ENCODE measurements around the gene IQSEC2. TPM values are rescaled to one million over a fixed set of nuclear protein-coding genes. Genes with fewer than 3 reads are reported as not detected.

The IQSEC2 gene
- 0.39 and 0.76 TPM in 2 replicates for total RNA-seq

DNA sequence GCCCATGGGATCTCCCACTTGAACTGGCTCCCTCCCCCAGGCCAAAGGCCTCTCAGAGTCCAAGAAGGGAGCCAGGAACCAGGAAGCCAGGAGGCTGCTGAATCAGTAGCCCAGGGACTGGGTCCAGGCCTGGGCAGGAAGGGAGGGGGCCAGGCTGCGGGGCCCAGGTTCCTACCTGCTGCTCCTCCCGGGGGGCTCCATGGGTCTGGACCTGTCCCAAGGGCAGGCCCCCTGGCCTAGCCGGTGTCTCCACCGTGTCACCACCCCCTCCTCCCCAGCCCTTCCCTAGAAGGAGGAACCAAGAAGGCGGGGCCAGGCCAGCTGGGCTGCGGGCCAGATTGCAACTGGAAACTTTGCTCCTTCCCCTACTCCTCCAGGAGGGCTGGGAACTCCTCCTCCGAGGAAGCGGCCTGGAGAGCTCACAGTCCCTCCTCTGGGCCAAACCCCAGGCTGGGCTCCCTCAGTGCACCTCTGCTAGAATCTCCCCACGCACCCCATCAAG is at the start of gene IQSEC2:
Gene IQSEC2, minus strand, starts transcription at position 264 of the 502 bp plus-strand sequence.
- peak in 1 of 2 donors; percentile 58 for DNase-seq (ENCODE audit: low read depth in 2 of 2)

DNA sequence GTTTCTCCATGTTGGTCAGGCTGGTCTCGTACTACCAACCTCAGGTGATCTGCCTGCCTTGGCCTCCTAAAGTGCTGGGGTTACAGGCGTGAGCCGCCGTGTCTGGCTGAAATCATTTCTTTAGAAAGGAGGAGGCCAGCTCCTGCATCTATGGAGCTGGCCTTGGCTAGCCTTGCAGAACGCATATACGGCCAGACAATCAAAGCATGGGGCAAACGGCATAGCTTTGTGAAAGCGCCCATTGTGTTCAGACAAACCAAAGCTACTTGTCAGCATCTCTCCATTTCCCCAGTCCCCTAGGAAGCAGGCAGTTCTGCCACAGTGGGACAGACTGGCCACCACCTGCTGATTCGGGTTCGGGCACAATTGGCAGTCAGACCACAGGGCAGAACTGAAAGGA is 48.9 kb upstream of the IQSEC2 start:
- no peak for DNase-seq (ENCODE audit: low read depth in 2 of 2)

DNA sequence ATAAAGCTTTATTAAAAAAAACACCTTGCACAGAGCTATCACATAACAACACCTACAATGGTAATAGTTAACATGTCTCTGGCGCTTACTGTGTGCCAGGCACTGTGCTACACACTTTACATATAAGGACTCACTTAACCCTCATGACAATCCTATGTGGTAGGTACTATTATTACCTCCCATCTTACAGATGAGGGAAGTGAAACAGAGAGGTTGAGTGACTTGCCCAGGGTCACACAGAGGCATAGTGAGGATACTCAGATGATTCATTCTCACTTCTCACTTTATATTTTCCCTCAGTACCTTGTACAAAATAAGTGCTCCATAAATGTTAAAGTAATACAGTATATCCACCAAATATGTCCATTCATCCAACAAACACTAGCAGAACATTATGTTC is 43.4 kb upstream of the IQSEC2 start:
- no peak for DNase-seq (ENCODE audit: low read depth in 2 of 2)

DNA sequence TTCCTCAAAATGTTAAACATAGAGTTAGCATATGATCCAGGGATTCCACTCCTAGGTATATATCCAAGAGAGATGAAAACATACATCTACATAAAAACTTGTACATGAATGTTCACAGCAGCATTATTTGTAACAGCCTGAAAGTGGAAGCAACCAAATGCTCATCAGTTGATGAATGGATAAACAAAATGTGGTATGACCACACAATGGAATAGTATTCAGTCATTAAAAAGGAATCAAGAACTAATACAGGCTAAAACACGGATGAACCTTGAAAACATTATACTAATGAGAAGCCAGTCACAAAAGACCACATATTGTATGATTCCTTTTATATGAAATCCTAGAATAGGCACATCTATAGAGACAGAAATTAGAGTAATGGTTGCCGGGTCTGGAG is 42.7 kb upstream of the IQSEC2 start:
- no peak for DNase-seq (ENCODE audit: low read depth in 2 of 2)

DNA sequence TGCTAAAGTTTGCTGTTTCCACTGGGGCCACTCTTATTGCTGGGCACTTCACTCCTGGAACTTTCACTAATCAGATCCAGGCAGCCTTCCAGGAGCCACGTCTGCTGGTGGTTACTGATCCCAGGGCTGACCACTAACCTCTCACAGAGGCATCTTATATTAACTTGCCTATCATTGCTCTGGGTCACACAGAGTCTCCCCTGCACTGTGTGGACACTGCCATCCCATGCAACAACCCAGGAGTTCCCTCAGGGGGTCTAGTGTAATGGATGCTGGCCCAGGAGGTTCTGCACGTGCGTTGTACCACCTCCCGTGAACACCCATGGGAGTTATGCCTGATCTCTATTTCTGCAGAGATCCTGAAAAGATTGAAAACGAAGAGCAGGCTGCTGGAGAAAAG is 41.8 kb upstream of the IQSEC2 start:
- DNase-seq (ENCODE audit: low read depth in 2 of 2): no peak

- no peak for DNase-seq (ENCODE audit: low read depth in 2 of 2)
These were observed 40.6 kb upstream of the IQSEC2 start for GRCh38 chrX:53321943-53322497.

DNA sequence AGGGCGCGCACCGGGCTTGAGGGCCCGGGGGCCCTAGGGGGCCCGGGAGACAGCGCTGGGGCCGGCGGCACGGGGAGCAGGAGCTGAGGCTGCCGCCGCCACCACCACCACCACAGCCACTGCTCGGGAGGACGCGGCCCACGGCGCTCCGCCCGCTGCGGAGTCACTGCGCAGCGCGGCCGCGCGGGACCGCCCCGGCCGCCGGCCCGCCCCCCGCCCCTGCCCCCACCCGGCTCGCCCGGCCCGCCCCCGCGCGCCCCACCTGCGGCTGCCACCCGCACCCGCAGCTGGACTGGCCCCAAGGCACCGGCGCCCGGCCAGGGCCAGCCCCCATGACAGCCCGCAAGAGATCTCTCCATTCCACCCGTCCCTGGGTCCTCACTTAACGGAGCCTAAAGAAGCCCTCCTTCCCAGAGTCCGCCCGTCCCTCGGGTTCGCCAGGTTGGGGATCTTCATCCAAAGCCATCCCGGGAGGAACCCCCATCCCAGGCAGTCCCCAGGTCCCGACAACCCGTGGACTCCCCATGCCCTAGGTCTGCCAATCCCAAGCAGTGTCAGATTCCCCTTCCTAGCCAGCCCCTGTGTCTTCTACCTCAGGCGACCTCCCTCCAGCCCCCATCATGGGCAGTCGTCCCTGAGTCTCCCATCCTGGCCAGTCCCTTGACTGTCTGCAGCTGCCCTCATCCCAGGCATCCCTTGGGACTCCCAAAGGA is 40.0 kb upstream of the IQSEC2 start:
- DNase-seq (ENCODE audit: low read depth in 2 of 2): peak in 1 of 2 donors; percentile 11

DNA sequence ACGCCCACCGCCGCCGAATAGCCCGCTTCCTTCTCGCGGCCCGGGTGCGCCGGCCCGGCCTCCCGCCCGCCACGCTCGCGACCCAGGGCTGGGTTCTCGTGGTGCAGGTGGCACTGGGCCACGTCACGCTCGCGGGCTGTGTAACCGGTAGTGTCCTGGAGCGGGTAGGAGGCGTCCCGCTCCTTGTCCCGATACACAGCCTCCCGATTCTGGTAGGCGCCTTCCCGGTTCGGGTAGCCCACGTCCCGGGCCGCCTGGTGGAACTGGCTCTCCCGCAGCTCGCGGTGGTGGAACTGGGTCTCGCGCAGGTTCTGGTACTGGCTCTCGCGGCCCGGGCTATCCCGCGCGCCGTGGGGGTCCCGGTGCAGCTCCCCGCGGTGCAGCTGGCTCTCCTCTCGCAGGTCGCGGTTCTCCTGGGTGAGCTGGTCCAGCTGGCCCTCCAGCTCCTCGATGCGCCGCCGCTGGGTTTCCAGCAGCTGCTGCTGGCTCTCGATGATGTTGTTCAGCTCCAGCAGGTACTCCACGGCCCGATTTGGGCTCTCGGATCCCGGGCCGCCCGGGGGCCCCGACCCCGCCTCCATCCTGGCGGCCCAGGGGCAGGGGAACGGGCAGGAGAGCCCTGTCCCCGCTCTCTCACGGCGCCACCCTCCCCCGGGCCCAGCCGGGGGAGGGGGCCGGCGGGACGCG is 39.3 kb upstream of the IQSEC2 start:
- DNase-seq (ENCODE audit: low read depth in 2 of 2): no peak

DNA sequence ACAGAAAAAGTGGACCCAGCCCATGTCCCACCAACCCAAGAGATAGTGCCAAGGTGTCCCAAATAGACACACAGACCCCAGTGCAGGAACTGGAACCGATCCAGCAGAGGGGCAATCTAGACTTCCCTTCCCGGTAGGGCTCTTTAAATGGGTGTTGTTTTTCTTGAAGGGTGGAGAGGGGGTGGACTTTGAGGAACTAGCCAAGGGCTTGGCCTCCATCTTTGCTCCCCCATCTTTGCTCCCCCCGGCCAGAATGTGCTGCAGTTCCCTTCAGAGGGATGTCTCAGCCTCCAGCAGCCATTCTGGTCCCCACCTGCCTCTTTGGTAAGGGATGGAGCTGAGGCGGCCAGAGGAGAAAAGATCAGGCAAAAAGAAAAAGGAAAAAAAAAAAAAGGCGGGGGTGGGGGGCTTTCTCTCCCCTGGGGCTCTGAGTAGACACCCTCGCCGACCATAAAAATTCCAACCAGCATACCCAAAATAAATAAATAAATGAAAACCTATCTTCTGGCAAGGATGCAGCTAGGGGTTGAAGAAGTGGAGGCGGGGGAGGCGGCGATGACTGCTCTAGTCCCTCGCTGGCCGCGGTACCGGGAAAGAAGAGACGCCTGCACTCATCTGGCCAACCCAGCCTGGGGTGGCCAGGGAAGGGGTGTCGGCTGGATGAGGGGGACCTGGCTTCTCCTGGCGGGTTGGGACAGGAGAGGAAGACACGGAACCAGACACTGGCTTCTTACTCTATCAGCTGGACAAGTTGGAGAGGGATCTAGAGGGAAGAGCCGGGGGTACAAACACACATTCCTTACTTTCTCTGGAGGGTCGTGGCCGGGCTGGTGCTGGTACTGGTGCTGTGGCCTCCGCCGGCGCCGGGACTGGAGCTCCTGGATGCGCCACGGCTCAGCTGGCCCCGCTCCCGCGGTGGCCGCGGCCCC is 38.5 kb upstream of the IQSEC2 start:
- no peak for DNase-seq (ENCODE audit: low read depth in 2 of 2)

- no peak for DNase-seq (ENCODE audit: low read depth in 2 of 2)
These were observed 37.5 kb upstream of the IQSEC2 start for GRCh38 chrX:53318766-53319353.

GRCh38 chrX:53317365-53318069 is 36.1 kb upstream of the IQSEC2 start:
- DNase-seq (ENCODE audit: low read depth in 2 of 2): peak; percentile 36 to 55

GRCh38 chrX:53316860-53317237 is 35.5 kb upstream of the IQSEC2 start:
- no peak for DNase-seq (ENCODE audit: low read depth in 2 of 2)

GRCh38 chrX:53316111-53316859 is 34.9 kb upstream of the IQSEC2 start:
- no peak for DNase-seq (ENCODE audit: low read depth in 2 of 2)

DNA sequence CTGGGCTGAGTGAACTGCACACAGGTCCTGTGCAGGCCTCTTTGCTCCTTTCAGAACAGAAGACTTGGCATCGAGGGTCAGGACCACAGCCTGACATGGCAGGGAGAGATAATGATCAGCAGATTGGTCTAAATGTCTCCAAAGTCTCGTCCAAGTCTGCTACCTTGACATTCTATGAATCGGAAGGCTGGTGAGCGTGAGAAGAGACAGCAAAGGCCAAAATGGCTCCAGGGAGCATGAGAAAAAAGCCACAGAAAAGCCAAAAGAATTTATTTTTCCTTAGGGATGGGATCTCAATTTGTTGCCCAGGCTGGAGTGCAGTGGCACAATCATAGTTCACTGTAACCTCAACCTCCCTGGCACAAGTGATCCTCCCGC is 32.3 kb upstream of the IQSEC2 start:
- no peak for DNase-seq (ENCODE audit: low read depth in 2 of 2)

- peak; percentile 26 to 45 for DNase-seq (ENCODE audit: low read depth in 2 of 2)
These were observed 31.8 kb upstream of the IQSEC2 start for GRCh38 chrX:53312946-53313727.

DNA sequence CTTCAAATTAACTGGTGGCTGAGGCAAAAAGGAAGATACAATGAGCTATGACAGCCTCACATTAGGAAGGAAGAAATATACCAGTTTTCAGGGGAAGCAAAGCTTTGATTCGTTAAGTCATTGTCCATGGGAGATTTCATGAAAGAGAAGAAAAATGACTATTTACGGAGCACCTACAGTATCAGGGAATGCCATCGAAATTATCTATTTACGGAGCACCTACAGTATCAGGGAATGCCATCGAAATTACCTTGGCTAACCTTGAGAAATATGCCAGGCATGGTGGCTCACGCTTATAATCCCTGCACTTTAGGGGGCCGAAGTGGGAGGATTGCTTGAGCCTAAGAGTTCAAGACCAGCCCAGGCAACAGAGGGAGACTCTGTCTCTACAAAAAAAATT is 28.5 kb upstream of the IQSEC2 start:
- no peak for DNase-seq (ENCODE audit: low read depth in 2 of 2)

DNA sequence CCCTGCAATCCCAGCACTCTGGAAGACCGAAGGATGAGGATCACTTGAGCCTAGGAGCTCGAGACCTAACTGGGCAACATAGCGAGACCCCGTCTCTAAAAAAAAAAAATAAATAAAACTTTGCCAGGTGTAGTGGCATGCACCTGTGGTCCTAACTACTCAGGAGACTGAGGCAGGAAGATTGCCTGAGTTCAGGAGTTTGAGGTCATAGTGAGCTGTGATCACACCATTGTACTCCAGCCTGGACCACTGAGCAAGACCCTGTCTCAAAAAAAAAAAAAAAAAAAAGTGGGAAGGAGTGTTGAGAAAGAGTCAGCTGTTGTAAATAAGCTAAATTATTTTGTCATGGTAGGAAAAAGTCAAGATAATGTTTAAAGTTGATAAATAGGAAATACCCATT is 27.5 kb upstream of the IQSEC2 start:
- no peak for DNase-seq (ENCODE audit: low read depth in 2 of 2)

DNA sequence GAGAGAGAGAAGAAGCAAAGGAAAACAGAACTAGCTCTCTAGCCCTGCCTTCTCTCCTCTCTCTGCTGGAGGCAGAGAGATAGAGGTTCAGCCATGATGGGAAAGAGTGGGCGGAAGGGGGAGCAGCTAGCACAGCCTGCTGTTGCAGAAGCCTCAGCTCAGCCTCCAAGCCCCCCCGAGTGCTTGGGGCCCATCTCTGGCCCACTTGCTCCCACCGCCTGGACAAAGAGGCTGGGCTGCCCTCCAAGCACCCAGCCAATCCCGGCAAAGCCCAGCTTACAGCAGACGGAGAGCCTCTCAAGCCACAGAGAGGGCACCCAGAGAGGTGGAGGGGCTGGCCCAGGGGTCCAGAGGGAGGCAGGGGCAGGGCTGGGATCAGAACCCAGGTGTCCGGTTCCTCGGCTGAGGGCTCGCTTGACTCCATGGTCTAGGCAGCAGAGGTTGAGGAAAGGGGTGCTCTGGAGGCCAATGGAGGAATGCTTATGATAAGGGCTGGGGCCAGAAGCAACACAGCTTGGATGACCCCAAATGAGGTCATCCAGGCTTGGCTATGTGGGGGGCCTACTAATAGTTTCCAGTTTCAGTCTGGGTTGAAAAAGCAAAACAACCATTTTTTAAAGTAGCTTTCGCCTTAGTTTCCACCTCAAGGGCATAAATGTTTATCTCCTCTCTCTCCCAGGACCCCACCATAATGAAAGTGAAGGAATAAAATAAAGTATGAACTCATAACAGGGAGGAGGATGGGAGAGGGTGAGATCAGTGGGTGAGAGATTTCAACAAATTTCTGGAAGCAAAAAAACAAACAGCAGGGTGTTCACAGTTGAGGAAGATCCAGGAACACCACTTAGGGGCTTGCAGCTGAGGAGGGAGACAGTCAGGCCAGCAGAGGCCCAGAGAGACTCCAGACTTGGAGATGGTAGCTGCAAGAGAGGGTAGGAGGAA is 24.9 kb upstream of the IQSEC2 start:
- no peak for DNase-seq (ENCODE audit: low read depth in 2 of 2)
